ENCODE measurements around the gene MTAP.

Gene MTAP

GRCh38 chr9:21919377-21920362, 117.2 kb downstream of the MTAP start:
- Histone ChIP-seq H3K9me3 (ENCODE audit: control insufficient read depth, low read length) (no peaks in the 10 kb centered on the region), H3K4me1 (no peaks in the 10 kb centered on the region), H3K27ac (no peak overlapping the region), H3K36me3 (ENCODE audit: control insufficient read depth, insufficient read depth, low read length) (no peaks in the 10 kb centered on the region), H3K79me2 (no peaks in the 10 kb centered on the region), H3K9ac (no peak overlapping the region), H3K4me2 (ENCODE audit: low read length) (no peak overlapping the region), H3K27me3 (ENCODE audit: control insufficient read depth, insufficient read depth, low read length) (no peaks in the 10 kb centered on the region), H2AFZ (no peak overlapping the region), H3K4me3 (ENCODE audit: low read depth, low read length) (no peak overlapping the region)
- TF ChIP-seq CTCF (IDR thresholded peaks at IDR 0.05): no peak

GRCh38 chr9:21923694-21924093, 121.3 kb downstream of the MTAP start:
- Histone ChIP-seq H3K79me2 (no peaks in the 10 kb centered on the region), H3K27me3 (ENCODE audit: control insufficient read depth, insufficient read depth, low read length) (no peaks in the 10 kb centered on the region), H3K4me1 (no peaks in the 10 kb centered on the region), H3K27ac (no peak overlapping the region), H3K36me3 (ENCODE audit: control insufficient read depth, insufficient read depth, low read length) (no peaks in the 10 kb centered on the region), H3K4me3 (ENCODE audit: low read depth, low read length) (no peak overlapping the region), H2AFZ (no peak overlapping the region), H3K9ac (no peak overlapping the region), H3K9me3 (ENCODE audit: control insufficient read depth, low read length) (no peaks in the 10 kb centered on the region), H3K4me2 (ENCODE audit: low read length) (no peak overlapping the region)
- TF ChIP-seq CTCF (IDR thresholded peaks at IDR 0.05): no peak

- Histone ChIP-seq H3K4me3 (ENCODE audit: low read depth, low read length) (no peak overlapping the region), H3K27ac (no peak overlapping the region), H3K27me3 (ENCODE audit: control insufficient read depth, insufficient read depth, low read length) (no peaks in the 10 kb centered on the region), H3K36me3 (ENCODE audit: control insufficient read depth, insufficient read depth, low read length) (no peaks in the 10 kb centered on the region), H3K79me2 (no peaks in the 10 kb centered on the region), H3K9me3 (ENCODE audit: control insufficient read depth, low read length) (no peaks in the 10 kb centered on the region), H2AFZ (no peak overlapping the region), H3K4me2 (ENCODE audit: low read length) (no peak overlapping the region), H3K9ac (no peak overlapping the region), H3K4me1 (no peaks in the 10 kb centered on the region)
- no peak for TF ChIP-seq CTCF (IDR thresholded peaks at IDR 0.05)
Measured at GRCh38 chr9:21927752-21928151, 125.3 kb downstream of the MTAP start.

DNA sequence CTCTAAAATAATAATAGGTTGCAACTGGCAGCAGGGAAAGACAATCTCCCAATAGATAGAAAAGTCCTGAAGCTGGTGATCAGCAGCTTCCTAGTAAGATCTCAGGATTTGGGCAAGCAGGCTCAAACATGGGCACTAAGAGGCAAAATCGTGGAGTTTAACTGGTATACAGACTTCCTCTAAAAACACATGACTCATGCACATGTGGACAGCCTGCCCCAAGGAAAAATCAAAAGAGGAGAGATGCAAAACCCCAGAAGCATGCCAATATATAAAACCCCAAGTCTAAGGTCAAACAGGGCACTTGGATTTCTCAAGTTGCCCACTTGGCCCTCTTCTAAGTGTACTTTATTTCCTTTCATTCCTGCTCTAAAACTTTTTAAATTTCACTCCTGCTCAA, 129.0 kb downstream of the MTAP start:
- Histone ChIP-seq H3K4me2 (ENCODE audit: low read length) (no peak overlapping the region), H3K27ac (no peak overlapping the region), H3K79me2 (no peaks in the 10 kb centered on the region), H3K27me3 (ENCODE audit: control insufficient read depth, insufficient read depth, low read length) (no peaks in the 10 kb centered on the region), H3K4me3 (ENCODE audit: low read depth, low read length) (no peak overlapping the region), H3K4me1 (no peaks in the 10 kb centered on the region), H3K9ac (no peak overlapping the region), H2AFZ (no peak overlapping the region), H3K9me3 (ENCODE audit: control insufficient read depth, low read length) (no peaks in the 10 kb centered on the region), H3K36me3 (ENCODE audit: control insufficient read depth, insufficient read depth, low read length) (no peaks in the 10 kb centered on the region)
- no peak for TF ChIP-seq CTCF (IDR thresholded peaks at IDR 0.05)

GRCh38 chr9:21933281-21933680, 130.8 kb downstream of the MTAP start:
- Histone ChIP-seq H3K4me1 (no peaks in the 10 kb centered on the region), H3K36me3 (ENCODE audit: control insufficient read depth, insufficient read depth, low read length) (no peaks in the 10 kb centered on the region), H3K9me3 (ENCODE audit: control insufficient read depth, low read length) (no peaks in the 10 kb centered on the region), H3K4me3 (ENCODE audit: low read depth, low read length) (no peak overlapping the region), H2AFZ (no peak overlapping the region), H3K4me2 (ENCODE audit: low read length) (no peak overlapping the region), H3K27me3 (ENCODE audit: control insufficient read depth, insufficient read depth, low read length) (no peaks in the 10 kb centered on the region), H3K27ac (no peak overlapping the region), H3K79me2 (no peaks in the 10 kb centered on the region), H3K9ac (no peak overlapping the region)
- no peak for TF ChIP-seq CTCF (IDR thresholded peaks at IDR 0.05)

All from parathyroid adenoma (tissue), 2 donors.